Erythroblast (primary cell): Measurements from ENCODE around the gene BSCL2.

Source experiments
- GATA1 ChIP-seq: IDR thresholded peaks from 2 replicates; pipeline ENCODE4 v1.6.1; 2011; ENCODE audit warnings: low read depth, mild to moderate bottlenecking, control low read depth, low read length, moderate library complexity
- POLR2A ChIP-seq: IDR thresholded peaks from 2 replicates; pipeline ENCODE4 v1.6.1; 2011; ENCODE audit warnings: mild to moderate bottlenecking, low read length

GRCh38 chr11:62682518-62682917 lies 24.7 kb downstream of the BSCL2 start:
- TF ChIP-seq POLR2A: no peak
- no peak for TF ChIP-seq GATA1
